BLaER1 treated with 17β-estradiol and CSF1 and Interleukin-3, amounts not matched to agents 10 nM and 100 nM (cell line): ENCODE measurements around the gene ZEB2.

Experiments used
- H3K27ac ChIP-seq, 11 experiments: shearing (Covaris generic); formaldehyde crosslinking; 2 replicates each; pipeline ENCODE4 v1.8.1; 2022
- H3K27me3 ChIP-seq, 11 experiments: shearing (Covaris generic); formaldehyde crosslinking; 2 replicates each; pipeline ENCODE4 v1.8.1; 2022
- H3K36me3 ChIP-seq, 11 experiments: shearing (Covaris generic); formaldehyde crosslinking; 2 replicates each; pipeline ENCODE4 v1.8.1; 2022
- H3K4me1 ChIP-seq, 10 experiments: shearing (Covaris generic); formaldehyde crosslinking; 2 replicates each; pipeline ENCODE4 v1.8.1; 2022
- H3K4me2 ChIP-seq, 11 experiments: shearing (Covaris generic); formaldehyde crosslinking; 2 replicates each; pipeline ENCODE4 v1.8.1; 2022
- H3K4me3 ChIP-seq, 10 experiments: shearing (Covaris generic); formaldehyde crosslinking; 2 replicates each; pipeline ENCODE4 v1.8.1; 2022
- H3K9ac ChIP-seq, 11 experiments: shearing (Covaris generic); formaldehyde crosslinking; 2 replicates each; pipeline ENCODE4 v1.8.1; 2022
- H3K9me3 ChIP-seq, 11 experiments: shearing (Covaris generic); formaldehyde crosslinking; replicated peaks in 1 of 11; 2 replicates each; pipeline ENCODE4 v1.8.1; 2022
- H4K20me1 ChIP-seq, 11 experiments: shearing (Covaris generic); formaldehyde crosslinking; 2 replicates each; pipeline ENCODE4 v1.8.1; 2022
- Cebpa-rat ChIP-seq, 11 experiments: shearing (Covaris generic); IDR thresholded peaks; 2 replicates each; pipeline ENCODE4 v1.8.1; 2022

ZEB2 gene

GRCh38 chr2:144430722-144431391, 89.1 kb downstream of the ZEB2 start:
- no peaks in the 10 kb centered on the region for H3K27me3 ChIP-seq
- peaks cover 92 to 100% (median 100%) of the 10 kb centered on the region in 11 experiments for H4K20me1 ChIP-seq
- peak overlapping the region in 3 of 11 experiments; percentile 36 to 70 (median 52); a peak in 6 of 22 replicates for H3K9ac ChIP-seq
- no peaks in the 10 kb centered on the region for H3K9me3 ChIP-seq
- H3K4me2 ChIP-seq, result peak overlapping the region in 5 of 11 experiments; percentile 11 to 82 (median 69); a peak in 8 of 22 replicates
- peaks cover 41 to 100% (median 79%) of the 10 kb centered on the region in 10 experiments for H3K4me1 ChIP-seq
- peak overlapping the region in 4 of 11 experiments; percentile 43 to 81 (median 74); a peak in 7 of 22 replicates for H3K27ac ChIP-seq
- peaks cover 90 to 100% (median 98%) of the 10 kb centered on the region in 11 experiments for H3K36me3 ChIP-seq
- no peak overlapping the region for H3K4me3 ChIP-seq
- TF ChIP-seq Cebpa-rat (IDR thresholded peaks at IDR 0.05), result no peak

GRCh38 chr2:144429396-144430112, 90.4 kb downstream of the ZEB2 start:
- no peaks in the 10 kb centered on the region for H3K9me3 ChIP-seq
- no peak overlapping the region for H3K9ac ChIP-seq
- no peak overlapping the region for H3K4me3 ChIP-seq
- peaks cover 32 to 100% (median 71%) of the 10 kb centered on the region in 10 experiments for H3K4me1 ChIP-seq
- H3K27ac ChIP-seq, result peak overlapping the region in 3 of 11 experiments; percentile 71 to 81 (median 77); a peak in 5 of 22 replicates
- H4K20me1 ChIP-seq, result peaks cover 89 to 100% (median 100%) of the 10 kb centered on the region in 11 experiments
- H3K4me2 ChIP-seq, result peak overlapping the region in 4 of 11 experiments; percentile 37 to 82 (median 72); a peak in 7 of 22 replicates
- H3K36me3 ChIP-seq, result peaks cover 90 to 100% (median 98%) of the 10 kb centered on the region in 11 experiments
- H3K27me3 ChIP-seq, result no peaks in the 10 kb centered on the region
- no peak for TF ChIP-seq Cebpa-rat (IDR thresholded peaks at IDR 0.05)

DNA sequence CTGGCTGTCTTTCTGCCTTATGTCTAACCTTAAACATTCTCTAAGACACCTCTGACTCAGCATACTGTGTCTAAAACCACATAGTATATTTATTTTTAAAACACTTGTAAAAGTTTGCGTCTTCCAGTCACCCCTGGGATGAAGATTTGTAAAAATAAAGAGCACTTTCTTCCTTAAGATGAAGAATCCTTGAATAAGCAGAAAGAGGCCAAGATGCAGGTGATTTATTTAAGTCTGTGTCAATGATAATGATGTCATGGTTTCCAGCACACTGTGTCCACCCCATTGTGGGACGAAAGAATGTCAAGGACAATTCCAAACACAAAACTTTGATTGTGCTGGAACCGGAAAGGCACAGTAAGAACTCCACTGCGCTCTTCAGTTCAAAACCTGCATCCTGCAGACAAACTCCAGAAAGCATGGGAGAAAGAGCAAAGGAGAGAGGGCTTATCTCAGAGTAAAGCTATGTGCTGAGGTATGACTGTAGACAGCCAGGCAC, 92.9 kb downstream of the ZEB2 start:
- Histone ChIP-seq H3K4me2 (peak overlapping the region in 9 of 11 experiments; percentile 0 to 82 (median 63); a peak in 15 of 22 replicates), H3K36me3 (peaks cover 90 to 100% (median 99%) of the 10 kb centered on the region in 11 experiments)

DNA sequence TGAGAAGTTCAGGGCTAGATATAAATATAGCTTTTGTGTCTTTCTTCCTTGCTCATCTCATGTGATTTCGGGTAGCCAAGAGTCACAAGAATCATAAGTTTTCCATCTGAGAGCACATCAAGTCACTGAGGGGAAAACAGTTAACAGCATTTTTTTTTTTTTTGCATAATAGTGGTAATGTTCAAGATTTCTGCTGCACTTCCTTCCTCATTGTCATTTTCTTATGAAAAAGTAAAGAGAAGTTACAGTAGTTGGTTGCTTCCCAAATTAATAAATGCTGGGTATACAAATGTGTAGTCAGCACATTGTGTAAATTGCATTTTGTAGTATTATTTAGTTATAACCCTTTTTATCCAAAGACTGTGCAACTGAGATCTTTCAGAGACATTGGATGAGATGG, 93.6 kb downstream of the ZEB2 start:
- Histone ChIP-seq H3K9ac (peak overlapping the region in 4 of 11 experiments; percentile 25 to 83 (median 61); a peak in 7 of 22 replicates), H3K27me3 (no peaks in the 10 kb centered on the region), H3K4me3 (peak overlapping the region in 1 of 10 experiments; percentile 5; a peak in 1 of 20 replicates), H3K36me3 (peaks cover 92 to 100% (median 100%) of the 10 kb centered on the region in 11 experiments), H3K4me2 (peak overlapping the region in 8 of 11 experiments; percentile 0 to 82 (median 64); a peak in 15 of 22 replicates), H4K20me1 (peaks cover 70 to 100% (median 100%) of the 10 kb centered on the region in 11 experiments), H3K27ac (peak overlapping the region in 7 of 11 experiments; percentile 16 to 93 (median 65); a peak in 13 of 22 replicates), H3K4me1 (peaks cover 12 to 100% (median 49%) of the 10 kb centered on the region in 10 experiments), H3K9me3 (no peaks in the 10 kb centered on the region)
- TF ChIP-seq Cebpa-rat (IDR thresholded peaks at IDR 0.05), result no peak

More for the DNA sequence above, 92.9 kb downstream of the ZEB2 start:
- Histone ChIP-seq H3K4me3 (peak overlapping the region in 1 of 10 experiments; percentile 5; a peak in 1 of 20 replicates), H3K27me3 (no peaks in the 10 kb centered on the region), H3K4me1 (peaks cover 14 to 100% (median 54%) of the 10 kb centered on the region in 10 experiments), H3K9ac (peak overlapping the region in 4 of 11 experiments; percentile 25 to 83 (median 61); a peak in 7 of 22 replicates), H3K27ac (peak overlapping the region in 9 of 11 experiments; percentile 3 to 93 (median 23); a peak in 12 of 22 replicates), H3K9me3 (no peaks in the 10 kb centered on the region), H4K20me1 (peaks cover 71 to 100% (median 100%) of the 10 kb centered on the region in 11 experiments)
- TF ChIP-seq Cebpa-rat (IDR thresholded peaks at IDR 0.05), result no peak

DNA sequence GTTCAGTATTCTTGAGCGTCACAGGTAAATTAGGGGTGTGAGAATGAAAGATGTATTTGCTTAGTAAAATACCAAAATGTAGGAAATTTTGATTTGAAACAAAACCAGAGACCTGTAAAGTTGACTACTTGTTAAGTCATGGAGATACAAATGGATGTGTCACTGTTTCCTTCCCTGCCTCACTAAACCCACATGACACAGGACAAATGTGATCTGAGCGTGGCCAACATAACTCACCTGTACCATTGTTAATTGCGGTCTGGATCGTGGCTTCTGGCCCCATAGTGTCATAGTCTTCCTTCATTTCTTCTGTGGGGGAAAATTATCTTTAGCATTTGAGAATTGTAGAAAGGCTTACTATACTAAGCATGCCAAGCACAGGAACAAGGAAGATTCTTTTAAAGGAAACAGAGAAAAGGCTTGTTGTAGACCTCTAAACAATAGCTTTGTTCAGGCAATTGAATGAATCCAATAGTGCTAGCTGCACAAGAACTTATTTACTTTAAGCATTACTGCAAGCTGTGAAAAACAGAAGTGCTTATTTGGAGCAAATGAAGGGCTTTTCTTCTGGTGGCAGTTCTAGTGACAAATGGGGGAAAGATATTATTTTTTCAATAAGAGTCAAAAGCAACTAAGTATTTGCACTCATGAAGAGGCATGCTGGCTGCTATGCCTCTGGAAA, 95.2 kb downstream of the ZEB2 start:
- Histone ChIP-seq H3K27ac (peak overlapping the region in 4 of 11 experiments; percentile 65 to 93 (median 86); a peak in 7 of 22 replicates), H4K20me1 (peaks cover 69 to 100% (median 100%) of the 10 kb centered on the region in 11 experiments; a peak in 21 of 22 replicates), H3K9me3 (no peaks in the 10 kb centered on the region), H3K36me3 (peaks cover 92 to 100% (median 100%) of the 10 kb centered on the region in 11 experiments), H3K9ac (peak overlapping the region in 3 of 11 experiments; percentile 52 to 83 (median 70); a peak in 4 of 22 replicates), H3K27me3 (no peaks in the 10 kb centered on the region), H3K4me3 (no peak overlapping the region; a peak in 1 of 20 replicates), H3K4me2 (peak overlapping the region in 3 of 11 experiments; percentile 69 to 82 (median 74); a peak in 6 of 22 replicates), H3K4me1 (peaks cover 12 to 100% (median 37%) of the 10 kb centered on the region in 10 experiments; a peak in 19 of 20 replicates)
- no peak for TF ChIP-seq Cebpa-rat (IDR thresholded peaks at IDR 0.05)

- H3K4me3 ChIP-seq, result no peak overlapping the region
- no peaks in the 10 kb centered on the region for H3K27me3 ChIP-seq
- H3K9ac ChIP-seq, result no peak overlapping the region
- no peak for TF ChIP-seq Cebpa-rat (IDR thresholded peaks at IDR 0.05)
- H3K4me2 ChIP-seq, result peak overlapping the region in 3 of 11 experiments; percentile 12 to 82 (median 69); a peak in 5 of 22 replicates
- H3K27ac ChIP-seq, result peak overlapping the region in 4 of 11 experiments; percentile 43 to 93 (median 70); a peak in 6 of 22 replicates
- peaks cover 53 to 100% (median 100%) of the 10 kb centered on the region in 11 experiments for H4K20me1 ChIP-seq
- H3K4me1 ChIP-seq, result peaks cover 7 to 99% (median 10%) of the 10 kb centered on the region in 10 experiments; a peak in 17 of 20 replicates
- peaks cover 92 to 100% (median 100%) of the 10 kb centered on the region in 11 experiments for H3K36me3 ChIP-seq
- H3K9me3 ChIP-seq, result no peaks in the 10 kb centered on the region
Measured at GRCh38 chr2:144421606-144422510, 98.1 kb downstream of the ZEB2 start.

DNA sequence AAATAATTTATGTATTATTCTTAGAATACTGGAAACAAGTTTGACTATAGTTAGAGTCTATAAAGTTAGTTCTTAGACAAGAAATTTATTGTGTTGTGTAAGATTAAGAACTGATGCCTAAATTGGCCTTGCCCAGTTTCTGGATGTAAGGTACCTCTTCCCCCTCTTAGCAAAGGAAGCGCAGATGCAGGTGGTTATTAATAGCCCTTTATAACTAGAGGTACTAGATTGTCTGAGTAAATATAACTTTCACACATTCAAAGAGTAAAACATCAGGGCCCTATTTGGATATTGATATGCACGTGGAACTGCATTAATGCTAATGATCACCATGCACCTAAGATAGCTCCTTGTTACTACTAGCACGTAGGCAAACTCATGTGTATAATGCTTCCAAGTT, 100.7 kb downstream of the ZEB2 start:
- 0 out of 22 replicates have a peak overlapping the region, but pooled peaks of 1 of the 11 experiments have one; percentile 91 for H3K27ac ChIP-seq
- H3K4me2 ChIP-seq, result no peak overlapping the region
- H3K9ac ChIP-seq, result no peak overlapping the region
- no peaks in the 10 kb centered on the region for H3K9me3 ChIP-seq
- peaks cover 0 to 99% (median 24%) of the 10 kb centered on the region in 10 experiments; a peak in 14 of 20 replicates for H3K4me1 ChIP-seq
- no peak overlapping the region for H3K4me3 ChIP-seq
- H3K36me3 ChIP-seq, result peaks cover 96 to 100% (median 100%) of the 10 kb centered on the region in 11 experiments
- TF ChIP-seq Cebpa-rat (IDR thresholded peaks at IDR 0.05), result no peak
- H4K20me1 ChIP-seq, result peaks cover 61 to 100% (median 100%) of the 10 kb centered on the region in 11 experiments
- H3K27me3 ChIP-seq, result no peaks in the 10 kb centered on the region
